GM21723 (cell line): ENCODE results near the gene SPATS2L.

Experiments
- ATAC-seq: cut with Tn5 transposase; IDR thresholded peaks from one replicate; pipeline ENCODE4 v1.9.1; 2021; ENCODE audit warnings: mild to moderate bottlenecking, moderate library complexity; ENCODE audit not compliant: unreplicated experiment

SPATS2L gene

GRCh38 chr2:200461846-200462710, 155.6 kb downstream of the SPATS2L start:
- ATAC-seq = no peak

GRCh38 chr2:200463452-200463851, 157.0 kb downstream of the SPATS2L start:
- ATAC-seq = no peak

- ATAC-seq = no peak
Measured at GRCh38 chr2:200466425-200467418, 160.2 kb downstream of the SPATS2L start.

- ATAC-seq = no peak
Measured at GRCh38 chr2:200467806-200468681, 161.6 kb downstream of the SPATS2L start.

GRCh38 chr2:200469708-200470211, 163.3 kb downstream of the SPATS2L start:
- ATAC-seq = no peak

- ATAC-seq = no peak
Measured at GRCh38 chr2:200470230-200470629, 163.7 kb downstream of the SPATS2L start.

- peak; percentile 79 for ATAC-seq
Measured at GRCh38 chr2:200471324-200471848, 164.9 kb downstream of the SPATS2L start.

GRCh38 chr2:200471928-200472645, 165.6 kb downstream of the SPATS2L start:
- ATAC-seq = peak; percentile 6

- no peak for ATAC-seq
Measured at GRCh38 chr2:200472853-200473464, 166.5 kb downstream of the SPATS2L start.

- no peak for ATAC-seq
Measured at GRCh38 chr2:200475795-200476194, 169.3 kb downstream of the SPATS2L start.

- no peak for ATAC-seq
Measured at GRCh38 chr2:200476836-200477235, 170.3 kb downstream of the SPATS2L start.

GRCh38 chr2:200477667-200478131, 171.2 kb downstream of the SPATS2L start:
- no peak for ATAC-seq

- no peak for ATAC-seq
Measured at GRCh38 chr2:200479692-200480265, 173.3 kb downstream of the SPATS2L start.

- no peak for ATAC-seq
Measured at GRCh38 chr2:200482194-200482593, 175.7 kb downstream of the SPATS2L start.

GRCh38 chr2:200483729-200484198, 177.3 kb downstream of the SPATS2L start:
- no peak for ATAC-seq

- no peak for ATAC-seq
Measured at GRCh38 chr2:200484934-200485333, 178.4 kb downstream of the SPATS2L start.

GRCh38 chr2:200486529-200486928, 180.0 kb downstream of the SPATS2L start:
- ATAC-seq = no peak

- no peak for ATAC-seq
Measured at GRCh38 chr2:200488169-200488568, 181.7 kb downstream of the SPATS2L start.
